WTC11 (cell line): Measurements from ENCODE around the gene TMEM178B.

Experiments
- ATF2 ChIP-seq: sonication (generic); formaldehyde crosslinking; IDR thresholded peaks from 2 replicates; pipeline ENCODE4 v1.8.1; 2022; ENCODE audit warnings: low read depth, missing genetic modification reagents, borderline replicate concordance
- CREB1 ChIP-seq: sonication (generic); formaldehyde crosslinking; IDR thresholded peaks from 2 replicates; pipeline ENCODE4 v1.8.0; 2023; ENCODE audit warnings: mild to moderate bottlenecking, missing genetic modification reagents
- CTCF ChIP-seq: fragments of 200-600 bp; IDR thresholded peaks from 2 replicates; pipeline ENCODE4 v1.8.0; 2022; ENCODE audit warnings: antibody characterized with exemption
- SP1 ChIP-seq: sonication (generic); formaldehyde crosslinking; conservative IDR thresholded peaks from 2 replicates; pipeline ENCODE4 v1.8.1; 2022; ENCODE audit warnings: missing genetic modification reagents
- USF1 ChIP-seq: sonication (generic); formaldehyde crosslinking; IDR thresholded peaks from 2 replicates; pipeline ENCODE4 v1.8.0; 2022; ENCODE audit warnings: mild to moderate bottlenecking, missing genetic modification reagents
- ZNF121 ChIP-seq: sonication (generic); formaldehyde crosslinking; IDR thresholded peaks from 2 replicates; pipeline ENCODE4 v1.8.0; 2023; ENCODE audit warnings: missing genetic modification reagents

- TF ChIP-seq CTCF (no peak), ATF2 (CRISPR knock-in tag) (no peak), ZNF121 (CRISPR knock-in tag) (no peak), USF1 (CRISPR knock-in tag) (no peak), SP1 (CRISPR knock-in tag) (no peak), CREB1 (CRISPR knock-in tag) (no peak)
These were observed 55.1 kb downstream of the TMEM178B start for GRCh38 chr7:141128931-141129330.
